Lower lobe of right lung (tissue), 2 donors: Measurements from ENCODE around the gene DOCK1. TPM values are rescaled to one million over a fixed set of nuclear protein-coding genes. Genes with fewer than 3 reads are reported as not detected.

Source experiments
- ATAC-seq, 2 donors: fragments of 200-7000 bp; cut with Tn5 transposase; one replicate each; pipeline ENCODE4 v1.9.1; 2020 to 2022; ENCODE audit warnings: mild to moderate bottlenecking in 2 of 2, moderate library complexity in 2 of 2
- DNase-seq: peaks from one replicate; pipeline ENCODE4 v3.0.0-alpha.2; 2020
- H3K27ac ChIP-seq: fragments of 200-600 bp; one replicate; pipeline ENCODE4 v1.8.0; 2022
- H3K27me3 ChIP-seq: fragments of 200-600 bp; one replicate; pipeline ENCODE4 v1.8.0; 2022; ENCODE audit warnings: low read depth
- H3K36me3 ChIP-seq: fragments of 200-600 bp; one replicate; pipeline ENCODE4 v1.8.0; 2022; ENCODE audit warnings: mild to moderate bottlenecking
- H3K4me1 ChIP-seq: fragments of 200-600 bp; one replicate; pipeline ENCODE4 v1.8.0; 2022
- H3K4me3 ChIP-seq: fragments of 200-600 bp; one replicate; pipeline ENCODE4 v1.8.0; 2022; ENCODE audit warnings: mild to moderate bottlenecking
- H3K9me3 ChIP-seq: fragments of 200-600 bp; one replicate; pipeline ENCODE4 v1.8.0; 2022
- CTCF ChIP-seq: fragments of 200-600 bp; IDR thresholded peaks from one replicate; pipeline ENCODE4 v1.8.0; 2022; ENCODE audit warnings: antibody characterized with exemption, mild to moderate bottlenecking
- intact Hi-C: fragments of 100-400 bp; cut with DNase I; formaldehyde crosslinking; loops from one replicate; pipeline ENCODE4 v1.11.0; 2022
- total RNA-seq: library from RNA; stranded (reverse); fragmentation: NEBNext Ultra II Directional; extraction: Animal tissue kit (Norgen Biotek cat#: 25700); gene quantifications from one replicate; pipeline ENCODE4 v1.2.1, GENCODE V29; 2021
- donor health status: DM: no; HTN: yes; CAD: no; lungs with severe emphysema.

DOCK1 gene
- total RNA-seq, 1 donor from 2014 or later = 44.8 TPM

DNA sequence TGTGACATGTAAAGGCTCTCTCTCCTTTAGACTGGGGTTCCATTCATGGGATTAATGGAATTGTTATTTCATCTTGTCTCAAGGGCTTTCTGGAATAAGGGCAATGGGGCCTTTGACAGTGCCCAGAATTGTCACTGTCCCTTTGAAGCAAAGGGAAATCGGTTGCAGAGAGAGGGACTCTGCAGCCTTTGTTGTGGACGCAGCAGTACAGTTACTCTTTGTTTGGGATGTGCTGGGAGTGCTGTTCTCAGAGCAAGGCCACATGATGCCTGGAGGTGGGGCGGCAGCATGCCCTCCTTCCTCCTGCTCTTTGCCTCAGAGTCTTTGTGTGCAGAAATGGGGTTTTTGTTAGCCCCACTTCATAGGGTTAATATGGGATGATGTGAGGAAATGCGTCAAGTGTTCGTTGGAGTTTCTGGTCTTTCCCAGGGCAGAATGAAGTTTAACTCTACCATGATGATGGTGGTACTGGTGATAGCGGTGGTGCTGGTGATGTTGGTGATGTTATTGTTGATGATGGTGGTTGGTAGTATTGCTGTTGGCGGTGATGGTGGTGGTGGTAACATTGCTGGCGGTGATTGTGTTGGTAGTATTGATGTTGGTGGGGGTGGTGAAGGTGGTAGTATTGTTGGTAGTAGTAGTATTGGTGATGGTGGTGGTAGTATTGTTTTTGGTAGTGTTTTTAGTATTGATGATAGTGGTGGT lies 45.3 kb downstream of the DOCK1 start:
- Histone ChIP-seq H3K27me3 (no peaks in the 10 kb centered on the region), H3K4me3 (no peak overlapping the region), H3K27ac (no peak overlapping the region), H3K9me3 (no peaks in the 10 kb centered on the region), H3K4me1 (no peaks in the 10 kb centered on the region), H3K36me3 (no peaks in the 10 kb centered on the region)
- intact Hi-C loops = no loop called here
- DNase-seq (no peak), ATAC-seq (no peak)
- TF ChIP-seq CTCF = no peak

GRCh38 chr10:126953886-126954285 lies 48.7 kb downstream of the DOCK1 start:
- Histone ChIP-seq H3K27ac (no peak overlapping the region), H3K9me3 (no peaks in the 10 kb centered on the region), H3K4me1 (no peaks in the 10 kb centered on the region), H3K36me3 (no peaks in the 10 kb centered on the region), H3K4me3 (no peak overlapping the region), H3K27me3 (no peaks in the 10 kb centered on the region)
- no peak for ATAC-seq
- TF ChIP-seq CTCF = no peak
- no peak for DNase-seq
- intact Hi-C loops = no loop called here

DNA sequence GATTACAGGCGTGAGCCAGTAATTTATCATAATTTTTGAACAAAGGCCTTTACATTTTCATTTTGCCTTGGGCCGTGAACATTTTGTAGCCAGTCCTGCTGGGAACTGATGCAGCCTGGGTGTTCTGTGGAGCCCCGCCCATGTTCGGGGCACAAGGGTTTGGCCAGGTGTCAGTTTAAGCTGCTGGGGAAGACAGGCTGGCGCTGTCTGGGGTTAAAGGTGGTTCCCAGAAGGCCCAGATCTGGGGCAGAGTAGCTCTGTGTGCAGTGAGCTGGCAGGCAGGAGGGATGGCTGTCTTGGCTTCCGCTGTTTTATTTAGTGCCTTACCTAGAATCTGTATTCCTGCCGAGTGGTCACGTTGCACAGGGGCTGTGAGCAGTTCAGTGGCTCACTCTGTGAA lies 50.2 kb downstream of the DOCK1 start:
- DNase-seq (no peak), ATAC-seq (no peak)
- TF ChIP-seq CTCF = no peak
- Histone ChIP-seq H3K27me3 (no peaks in the 10 kb centered on the region), H3K9me3 (no peaks in the 10 kb centered on the region), H3K4me1 (no peaks in the 10 kb centered on the region), H3K36me3 (no peaks in the 10 kb centered on the region), H3K27ac (no peak overlapping the region), H3K4me3 (no peak overlapping the region)
- intact Hi-C loops = no loop called here

- DNase-seq (no peak), ATAC-seq (no peak)
- no peak for TF ChIP-seq CTCF
- intact Hi-C loops = no loop called here
- Histone ChIP-seq H3K9me3 (no peaks in the 10 kb centered on the region), H3K36me3 (no peaks in the 10 kb centered on the region), H3K27ac (no peak overlapping the region), H3K4me3 (no peak overlapping the region), H3K27me3 (no peaks in the 10 kb centered on the region), H3K4me1 (no peaks in the 10 kb centered on the region)
Measured at GRCh38 chr10:126955934-126956711, 50.9 kb downstream of the DOCK1 start.

DNA sequence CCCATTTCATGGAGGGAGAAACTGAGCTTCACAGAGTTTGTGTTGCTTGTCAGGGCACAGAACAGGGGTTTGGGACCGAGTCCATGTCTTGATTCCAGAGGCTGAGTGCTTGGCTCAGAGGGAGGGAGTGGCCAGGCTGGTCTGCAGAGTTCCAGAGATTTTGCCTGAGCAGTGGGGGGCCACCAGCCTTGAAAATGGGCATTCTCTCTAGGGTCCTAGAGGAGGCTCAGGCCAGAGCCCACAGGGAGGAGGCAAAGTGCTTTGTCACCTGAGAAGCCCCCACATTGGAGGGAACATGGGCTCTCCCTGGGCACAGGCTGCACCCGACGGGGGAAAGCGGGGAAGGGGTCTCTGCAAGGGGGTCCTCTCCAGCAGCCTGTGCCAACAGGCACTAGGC lies 51.5 kb downstream of the DOCK1 start:
- Histone ChIP-seq H3K27ac (no peak overlapping the region), H3K4me3 (no peak overlapping the region), H3K27me3 (no peaks in the 10 kb centered on the region), H3K36me3 (no peaks in the 10 kb centered on the region), H3K4me1 (no peaks in the 10 kb centered on the region), H3K9me3 (no peaks in the 10 kb centered on the region)
- no peak for TF ChIP-seq CTCF
- DNase-seq (no peak), ATAC-seq (no peak)
- intact Hi-C loops = no loop called here
